ENCODE results near the gene SRGAP1.

The SRGAP1 gene

DNA sequence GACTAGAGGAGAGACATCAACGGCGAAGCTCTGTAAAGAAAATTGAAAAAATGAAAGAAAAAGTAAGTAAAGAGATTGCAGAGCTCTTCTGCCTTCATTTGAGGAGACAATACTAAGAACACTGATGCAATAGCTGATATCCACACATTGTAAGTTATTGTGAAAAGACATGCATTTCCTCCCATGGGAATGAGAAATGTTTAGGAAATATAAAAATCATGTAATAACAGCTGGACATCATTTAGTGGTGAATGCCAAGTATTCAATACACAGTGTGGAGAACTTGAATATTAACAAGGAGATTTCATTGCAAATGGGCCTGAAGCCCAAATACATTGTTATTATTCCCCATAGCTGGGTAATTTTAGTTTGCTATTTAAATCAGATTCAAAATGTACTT, 198.4 kb downstream of the SRGAP1 start:
- Histone ChIP-seq H3K27ac (ENCODE audit: extremely low read depth, low read depth, low read length) (no peak overlapping the region), H3K9me3 (ENCODE audit: control insufficient read depth, insufficient read depth, low read depth, low read length) (no peaks in the 10 kb centered on the region), H3K36me3 (ENCODE audit: control insufficient read depth in 2 of 2, insufficient read depth in 1 of 2, low read length in 2 of 2) (no peaks in the 10 kb centered on the region; a peak in 1 of 3 replicates), H3K4me3 (ENCODE audit: low read depth, low read length) (no peak overlapping the region), H3K4me1 (ENCODE audit: control insufficient read depth, insufficient read depth, low read length) (peaks cover 7% of the 10 kb centered on the region)
- TF ChIP-seq, protein P1, sequence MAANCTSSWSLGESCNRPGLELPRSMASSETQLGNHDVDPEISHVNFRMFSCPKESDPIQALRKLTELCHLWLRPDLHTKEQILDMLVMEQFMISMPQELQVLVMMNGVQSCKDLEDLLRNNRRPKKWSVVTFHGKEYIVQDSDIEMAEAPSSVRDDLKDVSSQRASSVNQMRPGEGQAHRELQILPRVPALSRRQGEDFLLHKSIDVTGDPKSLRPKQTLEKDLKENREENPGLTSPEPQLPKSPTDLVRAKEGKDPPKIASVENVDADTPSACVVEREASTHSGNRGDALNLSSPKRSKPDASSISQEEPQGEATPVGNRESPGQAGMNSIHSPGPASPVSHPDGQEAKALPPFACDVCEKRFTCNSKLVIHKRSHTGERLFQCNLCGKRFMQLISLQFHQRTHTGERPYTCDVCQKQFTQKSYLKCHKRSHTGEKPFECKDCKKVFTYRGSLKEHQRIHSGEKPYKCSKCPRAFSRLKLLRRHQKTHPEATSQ (tag by site-specific recombination; IDR thresholded peaks at IDR 0.05): no peak
- TF ChIP-seq, protein P2, sequence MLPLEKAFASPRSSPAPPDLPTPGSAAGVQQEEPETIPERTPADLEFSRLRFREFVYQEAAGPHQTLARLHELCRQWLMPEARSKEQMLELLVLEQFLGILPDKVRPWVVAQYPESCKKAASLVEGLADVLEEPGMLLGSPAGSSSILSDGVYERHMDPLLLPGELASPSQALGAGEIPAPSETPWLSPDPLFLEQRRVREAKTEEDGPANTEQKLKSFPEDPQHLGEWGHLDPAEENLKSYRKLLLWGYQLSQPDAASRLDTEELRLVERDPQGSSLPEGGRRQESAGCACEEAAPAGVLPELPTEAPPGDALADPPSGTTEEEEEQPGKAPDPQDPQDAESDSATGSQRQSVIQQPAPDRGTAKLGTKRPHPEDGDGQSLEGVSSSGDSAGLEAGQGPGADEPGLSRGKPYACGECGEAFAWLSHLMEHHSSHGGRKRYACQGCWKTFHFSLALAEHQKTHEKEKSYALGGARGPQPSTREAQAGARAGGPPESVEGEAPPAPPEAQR (tag by site-specific recombination; IDR thresholded peaks at IDR 0.05): no peak
- TF ChIP-seq ZNF211 (tag by site-specific recombination; IDR thresholded peaks at IDR 0.05; ENCODE audit: low read depth): no peak
- TF ChIP-seq ZNF544 (tag by site-specific recombination; IDR thresholded peaks at IDR 0.05): no peak
- no peak for TF ChIP-seq ZNF660 (tag by site-specific recombination; IDR thresholded peaks at IDR 0.05)
- no peak for TF ChIP-seq ZNF747 (tag by site-specific recombination; IDR thresholded peaks at IDR 0.05)
- no peak for TF ChIP-seq ZNF146 (tag by site-specific recombination; IDR thresholded peaks at IDR 0.05)
- no peak for TF ChIP-seq ZNF16 (tag by site-specific recombination; IDR thresholded peaks at IDR 0.05; ENCODE audit: low read depth)
- no peak for TF ChIP-seq ZNF677 (tag by site-specific recombination; IDR thresholded peaks at IDR 0.05)
- no peak for TF ChIP-seq PRDM2 (tag by site-specific recombination; IDR thresholded peaks at IDR 0.05; ENCODE audit: borderline replicate concordance)
- TF ChIP-seq SCRT1 (tag by site-specific recombination; IDR thresholded peaks at IDR 0.05; ENCODE audit: borderline replicate concordance): no peak
- no peak for TF ChIP-seq ZBTB8A (tag by site-specific recombination; IDR thresholded peaks at IDR 0.05)
- TF ChIP-seq ZNF433 (tag by site-specific recombination; IDR thresholded peaks at IDR 0.05; ENCODE audit: low read depth): no peak
- TF ChIP-seq INSM2 (tag by site-specific recombination; IDR thresholded peaks at IDR 0.05): no peak
- no peak for TF ChIP-seq ZNF513 (tag by site-specific recombination; IDR thresholded peaks at IDR 0.05)
- ChIA-PET POLR2A (no interaction called here), CTCF (interaction anchor here (1.4 kb wide), 1 partner anchor 199 kb away, joined by 6 read pairs; the partner anchor contains the start of gene SRGAP1)
